Naive thymus-derived CD4-positive, alpha-beta T cell (primary cell): ENCODE data around the gene ZBED4. TPM values are rescaled to one million over a fixed set of nuclear protein-coding genes. Genes with fewer than 3 reads are reported as not detected.
A peak's percentile ranks its signal among the peaks of the same experiment; 100 is the strongest.

Source experiments
- ATAC-seq: fragments of 150-1000 bp; cut with Tn5 transposase; 2 replicates; pipeline ENCODE4 v1.10.0; 2021; ENCODE audit warnings: mild to moderate bottlenecking, moderate library complexity
- CTCF ChIA-PET: fragments of 350-600 bp; sonication (Branson Sonifier 250); formaldehyde crosslinking; loops from one replicate; lab custom pipeline; 2021; ENCODE audit warnings: antibody characterized with exemption; lab: Charles Lee
- POLR2A ChIA-PET: fragments of 350-600 bp; sonication (Branson Sonifier 250); formaldehyde crosslinking; loops from one replicate; lab custom pipeline; 2021; ENCODE audit warnings: antibody characterized with exemption, inconsistent platforms; lab: Charles Lee
- DNase-seq, 9 donors: peaks; one replicate each; pipeline versions ENCODE4 v3.0.0 to v3.0.0-alpha.2; 2020 to 2022; ENCODE audit warnings: mixed read lengths in 1 of 9
- H3K27ac ChIP-seq: one replicate; pipeline ENCODE4 v1.7.0; 2013; ENCODE audit warnings: mild to moderate bottlenecking, low read depth, low read length, moderate library complexity
- H3K27me3 ChIP-seq, 2 donors: one replicate each; pipeline ENCODE4 v1.7.0; 2013; ENCODE audit warnings: low read length in 2 of 2, mild to moderate bottlenecking in 2 of 2, moderate library complexity in 2 of 2; ENCODE audit not compliant: control insufficient read depth in 2 of 2, insufficient read depth in 2 of 2
- H3K36me3 ChIP-seq, 3 experiments: 1 replicate in 2 of 3; 2 replicates in 1 of 3; pipeline ENCODE4 v1.7.0; 2013; ENCODE audit warnings: low read length in 3 of 3, mild to moderate bottlenecking in 3 of 3, moderate library complexity in 1 of 3; ENCODE audit not compliant: insufficient read depth in 3 of 3, control insufficient read depth in 2 of 3
- H3K4me1 ChIP-seq, 2 donors: one replicate each; pipeline ENCODE4 v1.7.0; 2013; ENCODE audit warnings: low read length in 2 of 2, mild to moderate bottlenecking in 2 of 2, moderate library complexity in 1 of 2; ENCODE audit not compliant: control insufficient read depth in 2 of 2, insufficient read depth in 2 of 2
- H3K4me3 ChIP-seq: 2 replicates; pipeline ENCODE4 v1.7.0; 2013; ENCODE audit warnings: mild to moderate bottlenecking, low read length
- H3K9me3 ChIP-seq, 3 experiments: 1 replicate in 2 of 3; 2 replicates in 1 of 3; pipeline ENCODE4 v1.7.0; 2013; ENCODE audit warnings: low read length in 3 of 3; ENCODE audit not compliant: control insufficient read depth in 2 of 3
- H3K27ac Mint-ChIP-seq, 9 donors: one replicate each; pipeline ENCODE4 v1.8.0; 2020 to 2022; ENCODE audit warnings: mixed read lengths in 9 of 9, mild to moderate bottlenecking in 8 of 9, moderate library complexity in 5 of 9, inconsistent platforms in 2 of 9
- H3K27me3 Mint-ChIP-seq, 5 donors: one replicate each; pipeline ENCODE4 v1.8.0; 2021 to 2022; ENCODE audit warnings: mixed read lengths in 5 of 5, mild to moderate bottlenecking in 1 of 5
- H3K36me3 Mint-ChIP-seq, 5 donors: one replicate each; pipeline ENCODE4 v1.8.0; 2020 to 2022; ENCODE audit warnings: mixed read lengths in 5 of 5, mild to moderate bottlenecking in 3 of 5, inconsistent platforms in 1 of 5
- H3K4me1 Mint-ChIP-seq, 7 donors: one replicate each; pipeline ENCODE4 v1.8.0; 2020 to 2022; ENCODE audit warnings: mixed read lengths in 7 of 7, mild to moderate bottlenecking in 3 of 7, inconsistent platforms in 1 of 7
- H3K4me3 Mint-ChIP-seq, 10 donors: one replicate each; pipeline ENCODE4 v1.8.0; 2020 to 2022; ENCODE audit warnings: mild to moderate bottlenecking in 10 of 10, mixed read lengths in 10 of 10, moderate library complexity in 6 of 10, inconsistent platforms in 2 of 10
- H3K9me3 Mint-ChIP-seq, 11 donors: one replicate each; pipeline ENCODE4 v1.8.0; 2020 to 2022; ENCODE audit warnings: mixed read lengths in 11 of 11, mild to moderate bottlenecking in 4 of 11, inconsistent platforms in 1 of 11, moderate library complexity in 1 of 11
- intact Hi-C, 2 donors: fragments of 100-400 bp; cut with micrococcal nuclease; formaldehyde crosslinking; loops; one replicate each; pipeline ENCODE4 v1.15.1; 2023
- polyA plus RNA-seq, 2 donors: library from polyadenylated mRNA; unstranded; fragments of 300-500 nt; fragmentation: Illumina TruSeq; gene quantifications; one replicate each; pipeline ENCODE4 v1.2.3, GENCODE V29; 2021
- total RNA-seq, 6 experiments: library from RNA in 5 of 6; stranded (reverse) in 5 of 6; gene quantifications; 1 replicate in 5 of 6; 2 replicates in 1 of 6; pipeline ENCODE4 v1.2.3 and lab custom pipeline; 2021 to 2026

ZBED4 gene
- total and polyA plus RNA-seq, 7 experiments from 2014 or later: 6.0 to 20.1 (median 16.3) TPM

DNA sequence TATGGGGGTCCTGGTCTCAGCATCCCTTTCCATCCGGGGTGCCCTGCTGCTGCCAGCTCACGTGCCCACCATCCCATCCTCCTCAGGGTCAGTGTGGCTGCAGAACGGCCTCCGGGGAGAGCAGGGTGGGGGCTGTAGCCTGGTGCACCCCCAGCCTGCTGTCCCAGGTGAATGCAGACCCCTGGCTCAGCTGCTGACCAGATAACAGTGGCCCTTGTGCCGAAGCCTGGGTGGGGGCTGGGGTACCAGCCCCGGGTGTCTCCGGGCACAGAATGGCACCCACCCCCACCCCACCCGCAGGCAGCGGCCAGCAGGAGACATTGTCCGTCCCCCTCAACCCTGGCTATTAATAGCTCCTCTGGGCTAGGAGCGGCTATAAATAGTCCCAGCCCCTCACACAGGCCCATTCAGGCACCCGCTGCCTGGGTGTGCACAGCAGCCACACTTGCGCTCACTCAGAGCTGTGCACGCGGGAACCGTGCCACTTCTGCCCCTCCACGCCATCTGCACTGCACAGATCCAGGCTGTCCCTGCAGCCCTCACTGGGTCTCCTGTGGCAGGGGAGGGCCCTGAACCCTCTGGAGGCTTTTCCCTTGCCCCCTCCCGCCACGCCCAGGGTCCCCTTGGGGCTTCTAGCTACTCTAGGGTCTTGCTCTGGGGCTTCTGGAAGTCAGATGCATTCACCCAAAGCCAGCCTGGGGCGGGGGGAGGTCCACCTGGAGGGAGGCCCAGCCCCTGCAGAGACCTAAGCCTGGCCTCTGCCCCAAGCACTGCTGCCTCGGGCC, 83.5 kb downstream of the ZBED4 start:
- DNase-seq (no peak), ATAC-seq (no peak)
- CTCF ChIA-PET: interaction anchor here (1.0 to 1.4 kb wide), 4 partner anchors 9 to 170 kb away, joined by 3 read pairs; no protein-coding TSS in a partner anchor
- intact Hi-C loops: loop anchor here (1.0 to 2.0 kb wide), 6 partner anchors 8 to 84 kb away; partner anchors contain the start of genes ALG12 (in 2 of the 2), CRELD2 (in 2 of the 2), PIM3 (in 2 of the 2) and ZBED4 (in 1 of the 2)
- H3K9me3 Mint-ChIP-seq: peaks cover 0 to 9% (median 0%) of the 10 kb centered on the region in 11 donors
- Histone ChIP-seq H3K27me3 (no peaks in the 10 kb centered on the region), H3K36me3 (no peaks in the 10 kb centered on the region), H3K4me3 (no peak overlapping the region), H3K27ac (peak overlapping the region; percentile 99), H3K9me3 (no peaks in the 10 kb centered on the region), H3K4me1 (peaks cover 10 to 12% of the 10 kb centered on the region in 2 donors)
- peak overlapping the region; percentile 48 to 76 (median 73) for H3K4me3 Mint-ChIP-seq
- H3K4me1 Mint-ChIP-seq: peaks cover 7 to 25% (median 17%) of the 10 kb centered on the region in 7 donors
- peak overlapping the region; percentile 78 to 94 (median 91) for H3K27ac Mint-ChIP-seq
- no peaks in the 10 kb centered on the region for H3K27me3 Mint-ChIP-seq
- POLR2A ChIA-PET: interaction anchor here (0.7 to 3.7 kb wide), 10 partner anchors 9 to 684 kb away, joined by 3 to 48 read pairs (median 4); partner anchors contain the start of gene PIM3
- peaks cover 0 to 5% (median 0%) of the 10 kb centered on the region in 5 donors for H3K36me3 Mint-ChIP-seq

GRCh38 chr22:49937758-49938564, 84.3 kb downstream of the ZBED4 start:
- Histone ChIP-seq H3K27ac (peak overlapping the region; percentile 99), H3K27me3 (no peaks in the 10 kb centered on the region), H3K36me3 (no peaks in the 10 kb centered on the region), H3K4me3 (no peak overlapping the region), H3K4me1 (peaks cover 10 to 12% of the 10 kb centered on the region in 2 donors), H3K9me3 (no peaks in the 10 kb centered on the region)
- peak overlapping the region in 3 of 10 donors; percentile 36 to 75 (median 48) for H3K4me3 Mint-ChIP-seq
- H3K9me3 Mint-ChIP-seq: peaks cover 0 to 9% (median 0%) of the 10 kb centered on the region in 11 donors
- CTCF ChIA-PET: interaction anchor here (1.0 kb wide), 1 partner anchor 10 kb away, joined by 3 read pairs; no protein-coding TSS in a partner anchor
- DNase-seq (no peak), ATAC-seq (no peak)
- H3K4me1 Mint-ChIP-seq: peaks cover 6 to 22% (median 15%) of the 10 kb centered on the region in 7 donors
- POLR2A ChIA-PET: interaction anchor here (1.1 to 3.7 kb wide), 4 partner anchors 15 to 55 kb away, joined by 3 to 48 read pairs (median 4); partner anchors contain the start of gene PIM3
- peaks cover 0 to 5% (median 0%) of the 10 kb centered on the region in 5 donors for H3K36me3 Mint-ChIP-seq
- no peaks in the 10 kb centered on the region for H3K27me3 Mint-ChIP-seq
- intact Hi-C loops: loop anchor here in 1 of 2 donors (2.0 kb wide), 2 partner anchors 19 to 33 kb away; partner anchors contain the start of genes ALG12 and CRELD2
- H3K27ac Mint-ChIP-seq: peak overlapping the region in 8 of 9 donors; percentile 16 to 88 (median 79)

- peaks cover 0 to 16% (median 10%) of the 10 kb centered on the region in 7 donors for H3K4me1 Mint-ChIP-seq
- Histone ChIP-seq H3K27me3 (no peaks in the 10 kb centered on the region), H3K4me1 (peaks cover 10 to 12% of the 10 kb centered on the region in 2 donors), H3K27ac (no peak overlapping the region), H3K36me3 (no peaks in the 10 kb centered on the region), H3K4me3 (no peak overlapping the region), H3K9me3 (no peaks in the 10 kb centered on the region)
- intact Hi-C loops: no loop called here
- H3K27ac Mint-ChIP-seq: peak overlapping the region in 7 of 9 donors; percentile 43 to 78 (median 62)
- no peaks in the 10 kb centered on the region for H3K27me3 Mint-ChIP-seq
- no peak for ATAC-seq
- no peak overlapping the region for H3K4me3 Mint-ChIP-seq
- ChIA-PET POLR2A (interaction anchor here (1.1 to 3.7 kb wide), 3 partner anchors 18 to 29 kb away, joined by 3 to 48 read pairs (median 3); partner anchors contain the start of gene PIM3), CTCF (no interaction called here)
- DNase-seq: no peak
- H3K9me3 Mint-ChIP-seq: peaks cover 0 to 9% (median 0%) of the 10 kb centered on the region in 11 donors
- H3K36me3 Mint-ChIP-seq: peaks cover 0 to 3% (median 0%) of the 10 kb centered on the region in 5 donors
These were observed 85.0 kb downstream of the ZBED4 start for GRCh38 chr22:49938565-49939136.

Other genes with a start within 250 kb of the ZBED4 start
- gene BRD1, start 26.0 kb upstream of the ZBED4 start, total RNA-seq: 100 to 1,000 TPM in 2 of 5 experiments, 10 to 100 TPM in 3; 50.0 to 130 (median 87.7) TPM
- 1 to 10 TPM; 2.8 to 3.4 TPM for gene BRD1, start 26.0 kb upstream of the ZBED4 start, polyA plus RNA-seq
- 10 to 100 TPM; 16.2 to 22.4 (median 19.5) TPM for gene ALG12, start 64.6 kb downstream of the ZBED4 start, total RNA-seq
- gene ALG12, start 64.6 kb downstream of the ZBED4 start, polyA plus RNA-seq: 10 to 100 TPM; 10.4 to 21.2 TPM
- 10 to 100 TPM; 19.7 to 80.9 (median 28.5) TPM for gene CRELD2, start 64.8 kb downstream of the ZBED4 start, total RNA-seq
- gene CRELD2, start 64.8 kb downstream of the ZBED4 start, polyA plus RNA-seq: 10 to 100 TPM; 37.3 to 39.1 TPM
- gene PIM3, start 106.9 kb downstream of the ZBED4 start, total RNA-seq: 100 to 1,000 TPM in 2 of 5 experiments, 10 to 100 TPM in 3; 44.4 to 164 (median 78.3) TPM
- 10 to 100 TPM; 21.3 to 38.8 TPM for gene PIM3, start 106.9 kb downstream of the ZBED4 start, polyA plus RNA-seq
- gene IL17REL, start 158.9 kb downstream of the ZBED4 start, total RNA-seq: not detected
- not detected for gene IL17REL, start 158.9 kb downstream of the ZBED4 start, polyA plus RNA-seq
- not detected for gene TTLL8, start 204.5 kb downstream of the ZBED4 start, total RNA-seq
- gene TTLL8, start 204.5 kb downstream of the ZBED4 start, polyA plus RNA-seq: not detected
- gene MLC1, start 231.6 kb downstream of the ZBED4 start, total RNA-seq: 1 to 10 TPM in 2 of 5 experiments, under 1 TPM in 1, not detected in 2; 0.10 to 7.2 (median 2.3) TPM
- gene MLC1, start 231.6 kb downstream of the ZBED4 start, polyA plus RNA-seq: under 1 TPM; 0.08 to 0.48 TPM
- not detected for gene MOV10L1, start 236.2 kb downstream of the ZBED4 start, total RNA-seq
- not detected for gene MOV10L1, start 236.2 kb downstream of the ZBED4 start, polyA plus RNA-seq